NCI-H1694 treated with DMSO at 0.1 percent for 48 hours (cell line): ENCODE data around the gene EVI5L.

Experiments used
- DNase-seq: peaks from one replicate; lab custom pipeline; 2025; lab: John Stamatoyannopoulos, UW

Gene EVI5L

DNA sequence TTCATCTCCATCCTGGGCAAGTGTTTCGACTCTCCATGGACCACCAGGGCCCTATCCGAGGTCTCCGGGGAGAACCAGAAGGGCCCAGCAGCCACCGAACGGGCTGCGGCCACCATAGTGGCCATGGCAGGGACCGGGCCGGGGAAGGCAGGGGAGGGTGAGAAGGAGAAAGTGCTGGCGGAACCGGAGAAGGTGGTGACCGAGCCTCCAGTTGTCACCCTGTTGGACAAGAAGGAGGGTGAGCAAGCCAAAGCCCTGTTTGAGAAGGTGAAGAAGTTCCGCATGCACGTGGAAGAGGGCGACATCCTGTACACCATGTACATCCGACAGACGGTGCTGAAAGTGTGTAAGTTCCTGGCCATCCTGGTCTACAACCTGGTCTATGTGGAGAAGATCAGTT, 68.9 kb downstream of the EVI5L start:
- DNase-seq, result no peak

DNA sequence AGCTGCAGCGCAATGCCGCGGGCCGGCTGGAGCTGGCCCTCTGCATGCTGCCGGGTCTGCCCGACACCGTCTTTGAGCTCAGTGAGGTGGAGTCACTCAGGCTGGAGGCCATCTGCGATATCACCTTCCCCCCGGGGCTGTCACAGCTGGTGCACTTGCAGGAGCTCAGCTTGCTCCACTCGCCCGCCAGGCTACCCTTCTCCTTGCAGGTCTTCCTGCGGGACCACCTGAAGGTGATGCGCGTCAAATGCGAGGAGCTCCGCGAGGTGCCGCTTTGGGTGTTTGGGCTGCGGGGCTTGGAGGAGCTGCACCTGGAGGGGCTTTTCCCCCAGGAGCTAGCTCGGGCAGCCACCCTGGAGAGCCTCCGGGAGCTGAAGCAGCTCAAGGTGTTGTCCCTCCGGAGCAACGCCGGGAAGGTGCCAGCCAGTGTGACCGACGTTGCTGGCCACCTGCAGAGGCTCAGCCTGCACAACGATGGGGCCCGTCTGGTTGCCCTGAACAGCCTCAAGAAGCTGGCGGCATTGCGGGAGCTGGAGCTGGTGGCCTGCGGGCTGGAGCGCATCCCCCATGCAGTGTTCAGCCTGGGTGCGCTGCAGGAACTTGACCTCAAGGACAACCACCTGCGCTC, 69.8 kb downstream of the EVI5L start:
- DNase-seq, result no peak

DNA sequence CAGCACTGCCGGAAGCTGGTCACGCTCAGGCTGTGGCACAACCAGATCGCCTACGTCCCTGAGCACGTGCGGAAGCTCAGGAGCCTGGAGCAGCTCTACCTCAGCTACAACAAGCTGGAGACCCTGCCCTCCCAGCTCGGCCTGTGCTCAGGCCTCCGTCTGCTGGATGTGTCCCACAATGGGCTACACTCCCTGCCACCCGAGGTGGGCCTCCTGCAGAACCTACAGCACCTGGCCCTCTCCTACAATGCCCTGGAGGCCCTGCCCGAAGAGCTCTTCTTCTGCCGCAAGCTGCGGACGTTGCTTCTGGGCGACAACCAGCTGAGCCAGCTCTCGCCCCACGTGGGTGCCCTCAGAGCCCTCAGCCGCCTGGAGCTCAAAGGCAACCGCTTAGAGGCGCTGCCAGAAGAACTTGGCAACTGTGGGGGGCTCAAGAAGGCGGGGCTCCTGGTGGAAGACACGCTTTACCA, 70.4 kb downstream of the EVI5L start:
- no peak for DNase-seq

DNA sequence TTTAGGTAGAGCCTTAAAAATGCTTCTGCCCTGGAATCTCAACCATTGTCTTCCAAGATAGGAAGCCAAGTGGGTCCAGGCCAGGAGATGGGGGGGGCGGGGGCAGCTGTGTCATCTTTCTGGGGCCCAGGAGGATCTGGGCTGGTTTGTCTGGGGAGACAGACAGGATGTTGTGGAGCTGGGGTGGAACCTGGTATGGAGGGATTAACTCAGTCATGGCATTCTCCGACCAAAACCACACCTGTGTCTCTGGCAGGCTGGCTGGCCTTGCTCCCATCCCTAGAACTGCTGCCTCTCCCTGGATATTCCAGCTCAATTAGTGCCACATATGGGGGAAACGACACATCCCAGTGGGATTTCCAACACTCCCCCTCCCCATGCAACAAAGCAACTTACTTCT, 70.9 kb downstream of the EVI5L start:
- DNase-seq, result no peak

DNA sequence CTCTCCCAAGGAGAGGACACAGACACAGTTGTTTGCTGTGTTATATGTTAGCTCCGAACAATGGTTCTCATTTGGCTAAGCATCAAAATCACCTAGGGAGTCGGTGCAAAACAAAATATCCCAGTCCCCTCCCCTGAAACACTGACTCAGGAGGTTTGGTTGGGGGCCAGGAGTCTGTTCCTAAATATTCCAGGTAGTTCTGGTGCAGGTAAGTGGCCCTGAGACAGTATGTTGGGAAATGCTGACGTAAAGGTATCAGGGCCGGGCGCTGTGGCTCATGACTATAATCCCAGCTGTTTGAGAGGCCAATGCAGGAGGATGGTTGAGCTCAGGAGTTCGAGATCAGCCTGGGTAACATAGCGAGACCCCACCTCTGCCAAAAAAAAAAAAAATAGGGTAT, 71.3 kb downstream of the EVI5L start:
- no peak for DNase-seq

DNA sequence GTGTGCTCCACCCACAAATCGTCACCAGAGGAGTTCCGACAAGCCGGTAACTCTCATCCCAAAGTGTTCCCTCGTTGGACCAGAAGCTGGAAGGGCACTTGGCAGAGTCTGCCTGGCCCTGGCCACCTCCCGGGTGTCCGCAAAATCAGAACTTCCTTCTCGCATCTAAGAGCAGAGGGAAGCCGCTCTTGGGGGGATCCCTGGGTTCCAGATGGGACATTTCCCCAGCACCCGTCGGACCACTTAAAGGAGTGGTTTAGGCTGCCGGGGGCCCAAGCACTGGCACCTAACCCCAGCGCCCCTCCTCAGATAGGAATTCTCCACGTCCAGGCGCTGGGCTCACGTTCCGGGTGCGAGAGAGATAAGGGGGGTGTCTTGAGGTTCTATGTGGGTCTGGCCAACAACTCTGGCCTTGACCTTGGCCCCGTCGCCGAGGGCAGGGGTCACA, 72.8 kb downstream of the EVI5L start:
- DNase-seq, result no peak

DNA sequence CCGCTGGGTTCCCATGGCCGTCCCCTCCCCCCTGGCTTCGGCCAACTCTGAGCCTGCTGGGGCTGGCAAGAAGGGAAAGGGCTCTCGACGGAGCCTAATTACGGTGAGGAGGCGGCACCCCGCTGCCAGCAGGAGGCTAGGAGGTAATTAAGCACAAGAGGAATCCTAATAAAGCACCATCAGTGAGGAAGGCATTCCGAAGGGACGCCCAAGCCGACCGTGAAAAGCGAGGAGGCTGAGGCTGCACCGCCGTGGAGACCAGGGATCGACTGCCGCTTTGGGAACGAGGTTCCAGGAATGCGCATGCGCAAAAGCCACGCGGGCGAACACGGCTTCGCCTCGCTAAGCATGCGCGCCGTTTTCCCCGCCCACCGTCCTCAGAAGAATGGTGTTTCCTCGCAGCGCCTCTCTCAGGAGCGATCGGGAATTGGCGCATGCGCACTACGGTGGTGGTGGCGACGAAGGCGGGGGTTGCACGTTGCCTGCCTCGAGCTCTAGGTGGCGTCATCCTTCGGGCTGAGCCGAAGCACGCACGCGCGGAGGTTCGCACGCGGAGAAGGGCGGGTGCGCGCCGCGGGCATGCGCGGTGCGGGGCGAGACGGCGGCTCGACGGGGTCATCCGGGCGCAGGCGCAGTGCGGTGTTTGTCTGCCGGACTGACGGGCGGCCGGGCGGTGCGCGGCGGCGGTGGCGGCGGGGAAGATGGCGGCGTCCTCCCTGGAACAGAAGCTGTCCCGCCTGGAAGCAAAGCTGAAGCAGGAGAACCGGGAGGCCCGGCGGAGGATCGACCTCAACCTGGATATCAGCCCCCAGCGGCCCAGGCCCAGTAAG, 73.4 kb downstream of the EVI5L start, which contains the start of gene MAP2K7:
Gene MAP2K7 (plus strand): TSS at position 634 of the 830 bp plus-strand sequence. CDS start 68 bp downstream, at position 702.
- peak; percentile 94 for DNase-seq

DNA sequence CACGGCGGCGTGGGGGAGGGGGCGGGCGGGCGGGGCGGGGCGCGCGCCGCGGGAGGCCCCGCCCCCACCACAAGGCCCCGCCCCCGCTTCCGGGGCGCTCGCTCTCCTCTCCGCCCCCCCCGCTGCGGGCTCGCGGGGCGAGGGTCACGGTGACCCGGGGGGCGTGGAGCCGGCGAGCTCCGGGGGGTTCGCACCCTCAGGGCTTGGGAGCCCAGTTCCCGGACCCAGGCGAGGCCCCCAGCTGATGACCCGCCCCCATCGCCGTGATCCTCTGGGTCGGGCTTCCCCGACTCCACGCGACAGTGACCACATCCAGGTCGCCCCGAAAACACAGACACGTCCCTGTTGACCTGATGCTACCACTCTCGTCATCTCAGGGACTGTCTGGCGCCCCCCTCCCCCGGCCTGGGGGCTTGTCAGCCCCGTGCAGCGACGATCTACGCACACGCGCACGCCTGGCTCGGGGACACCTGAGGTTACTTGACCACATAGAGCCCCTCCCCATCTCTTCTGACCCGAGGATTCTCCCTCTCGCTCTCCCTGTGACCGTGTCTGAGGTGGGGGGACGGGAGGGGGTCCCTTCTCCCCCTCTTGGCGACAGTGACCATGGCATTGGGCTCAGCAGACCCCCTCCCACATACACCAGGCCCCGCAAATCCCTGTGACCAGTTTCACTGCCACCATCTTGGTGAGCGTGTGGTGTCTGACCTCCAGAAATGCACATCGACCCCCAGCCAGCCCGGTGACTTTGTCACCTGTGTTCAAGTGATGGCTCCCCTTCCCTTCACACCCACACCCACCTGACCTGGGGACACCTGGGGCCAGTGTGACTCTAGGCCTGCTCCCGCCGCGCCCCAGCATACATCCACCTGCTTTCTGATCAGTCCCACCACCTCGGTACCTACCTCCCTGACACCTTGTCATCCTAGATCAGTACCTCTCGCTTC, 74.3 kb downstream of the EVI5L start:
- no peak for DNase-seq

DNA sequence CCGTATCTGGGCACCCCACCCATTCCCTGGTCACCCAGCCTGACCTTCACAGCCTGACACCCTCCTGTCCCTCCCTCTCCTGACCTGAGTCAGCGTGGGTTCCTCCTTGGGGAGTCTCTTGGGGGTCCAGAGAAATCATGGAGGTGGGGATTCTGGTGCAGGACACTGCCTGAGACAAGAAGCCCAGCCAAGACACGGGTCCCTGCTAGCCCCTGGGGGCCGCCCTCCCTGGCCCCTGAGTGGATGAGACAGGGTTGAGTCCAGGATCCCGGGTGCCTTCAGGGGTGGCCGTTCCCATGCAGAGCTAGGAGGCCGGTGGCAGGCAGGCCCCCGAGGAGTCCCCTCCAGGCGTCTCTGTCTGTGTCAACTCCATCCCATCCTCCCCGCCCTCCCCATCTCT, 75.2 kb downstream of the EVI5L start:
- no peak for DNase-seq

DNA sequence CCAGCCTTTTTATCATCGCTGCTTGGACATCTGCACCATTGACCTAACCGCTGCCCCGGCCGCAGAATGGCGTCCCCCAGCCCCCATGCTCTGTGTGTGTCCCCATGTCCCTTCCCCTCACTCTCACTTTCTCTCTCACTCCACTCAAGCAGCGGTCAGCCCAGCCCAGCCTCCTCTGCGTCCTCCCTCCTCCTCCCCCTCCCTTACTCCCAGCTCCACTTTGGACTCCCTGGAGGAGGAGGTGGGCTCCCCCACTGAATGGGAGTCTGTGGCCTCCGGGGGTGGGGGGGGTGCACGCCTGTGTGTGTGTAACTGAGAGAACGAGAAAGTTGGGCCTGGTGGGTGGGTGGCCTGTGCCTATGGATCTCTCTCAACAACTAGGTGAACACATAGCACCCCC, 75.8 kb downstream of the EVI5L start:
- DNase-seq, result no peak

DNA sequence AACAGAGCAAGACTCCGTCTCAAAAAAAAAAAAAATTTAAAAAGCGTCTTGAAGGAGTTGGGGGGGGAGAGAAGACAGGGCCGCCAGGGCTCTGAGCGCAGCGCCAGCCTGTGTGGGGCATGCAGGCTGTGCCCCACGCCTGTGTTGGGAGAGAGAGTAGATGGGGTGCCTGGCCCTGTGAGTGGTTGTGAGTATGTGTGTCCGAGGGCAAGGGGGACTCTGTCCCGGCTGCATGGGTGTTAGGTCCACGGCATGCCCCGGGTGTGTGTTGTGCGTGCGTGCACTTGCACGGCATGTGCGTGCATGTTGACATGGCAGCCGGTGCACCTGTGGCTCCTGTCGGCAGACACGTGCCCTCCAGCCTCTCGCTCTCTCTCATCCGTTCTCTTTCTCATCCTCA, 77.1 kb downstream of the EVI5L start:
- no peak for DNase-seq

DNA sequence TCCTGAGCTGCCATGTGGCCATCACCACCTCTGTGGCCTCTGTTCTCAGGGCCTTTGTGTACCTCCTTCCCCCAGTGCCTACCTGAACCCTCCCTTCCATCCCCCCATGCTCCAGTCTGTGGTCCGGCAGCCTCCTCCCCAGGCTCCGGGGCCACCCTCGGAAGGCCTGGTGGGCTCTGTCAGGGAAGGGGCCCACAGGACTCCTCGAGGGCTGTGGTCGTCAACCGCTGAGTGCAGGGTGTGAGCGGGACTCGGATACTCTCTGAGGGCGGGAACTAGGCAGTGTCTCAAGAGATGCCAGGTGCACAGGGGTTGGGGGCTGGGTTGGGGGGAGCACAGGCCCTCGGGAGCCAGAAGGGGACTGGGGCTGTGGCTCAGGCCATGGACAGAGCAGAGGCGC, 77.5 kb downstream of the EVI5L start:
- no peak for DNase-seq

DNA sequence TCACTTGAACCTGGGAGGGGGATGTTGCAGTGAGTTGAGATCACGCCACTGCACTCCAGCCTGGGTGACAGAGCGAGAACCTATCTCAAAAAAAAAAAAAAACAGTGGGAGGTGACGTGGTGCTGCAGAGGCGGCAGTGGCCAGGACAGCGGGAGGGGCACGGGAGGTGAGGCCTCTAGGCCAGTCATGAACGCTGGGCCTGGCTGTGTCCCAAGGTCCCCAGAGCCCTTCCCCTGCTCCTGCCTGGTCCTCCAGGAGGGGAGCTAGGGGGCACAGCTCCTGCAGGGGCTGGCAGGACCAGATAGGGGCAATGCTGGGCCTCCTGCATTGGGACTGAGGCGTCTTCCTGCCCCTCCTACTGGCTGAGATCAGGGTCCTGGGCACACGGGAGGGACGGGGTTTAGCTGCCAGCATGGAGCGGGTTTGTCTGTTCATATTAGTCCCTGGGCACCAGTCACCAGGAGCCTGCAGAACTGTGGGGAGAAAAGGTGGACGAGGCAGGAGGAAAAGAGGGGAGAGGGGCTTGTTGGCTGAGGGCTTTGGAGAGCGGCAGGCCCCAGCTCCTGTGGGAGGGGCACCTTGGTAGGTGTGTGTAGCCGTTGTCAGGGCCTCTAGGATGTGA, 78.2 kb downstream of the EVI5L start:
- DNase-seq, result no peak

DNA sequence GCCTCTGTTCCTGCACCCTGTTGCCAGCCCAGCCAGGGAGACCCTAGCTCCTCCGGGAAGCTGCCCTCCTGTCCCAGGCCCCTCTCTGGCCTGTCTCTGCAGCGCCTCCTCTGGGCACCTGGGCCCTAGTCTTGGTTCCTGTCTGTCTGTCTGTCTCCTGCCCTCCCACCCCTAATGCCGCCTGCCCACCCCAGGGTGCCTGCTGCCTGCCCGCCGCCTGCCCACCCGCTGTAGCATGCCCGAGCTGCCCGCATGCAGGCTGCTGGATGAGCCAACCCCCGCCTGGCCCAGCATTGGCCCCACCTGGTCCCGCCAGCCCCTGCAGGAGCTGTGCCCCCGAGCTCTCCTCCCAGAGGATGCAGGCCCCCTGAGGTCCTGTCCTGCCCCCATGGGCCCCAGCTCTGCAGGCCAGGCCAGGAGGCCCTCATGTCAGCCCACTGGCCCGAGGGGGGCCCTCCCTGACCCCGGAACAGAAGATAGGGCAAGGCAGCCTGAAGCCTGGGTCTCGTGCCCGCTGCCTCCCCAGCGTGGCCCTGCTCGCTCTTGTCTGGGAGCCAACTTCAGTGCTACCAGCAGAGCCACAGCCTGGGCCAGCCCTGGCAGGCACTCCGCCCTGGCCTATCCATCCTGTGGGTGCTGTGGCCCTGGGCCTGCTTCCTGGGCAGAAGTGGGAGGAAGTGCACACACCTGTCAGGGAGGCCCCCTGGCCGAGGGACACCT, 78.9 kb downstream of the EVI5L start:
- DNase-seq, result no peak

DNA sequence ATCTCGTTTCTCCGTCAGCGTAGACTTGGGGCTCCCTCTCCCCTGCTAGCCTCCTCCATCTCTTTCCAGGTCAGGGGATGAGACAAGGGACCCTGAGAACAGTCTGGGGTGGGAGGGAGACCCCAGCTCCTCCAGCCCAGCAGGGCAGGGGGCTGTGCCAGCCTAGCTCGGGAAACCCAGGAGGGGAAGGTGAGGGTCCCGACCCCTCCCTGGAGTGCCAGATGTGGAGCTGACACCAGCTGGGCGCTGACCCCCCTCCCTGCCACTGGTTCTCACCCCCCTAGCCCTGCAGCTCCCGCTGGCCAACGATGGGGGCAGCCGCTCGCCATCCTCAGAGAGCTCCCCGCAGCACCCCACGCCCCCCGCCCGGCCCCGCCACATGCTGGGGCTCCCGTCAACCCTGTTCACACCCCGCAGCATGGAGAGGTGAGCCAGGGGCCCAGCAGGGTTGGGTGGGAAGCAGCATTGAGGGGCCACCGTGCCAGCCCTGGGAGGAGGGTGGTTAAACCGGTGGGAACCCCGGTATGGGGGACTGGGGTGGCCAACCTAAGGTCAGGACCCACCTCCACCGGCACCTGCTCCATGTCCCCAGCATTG, 79.6 kb downstream of the EVI5L start:
- DNase-seq, result no peak

DNA sequence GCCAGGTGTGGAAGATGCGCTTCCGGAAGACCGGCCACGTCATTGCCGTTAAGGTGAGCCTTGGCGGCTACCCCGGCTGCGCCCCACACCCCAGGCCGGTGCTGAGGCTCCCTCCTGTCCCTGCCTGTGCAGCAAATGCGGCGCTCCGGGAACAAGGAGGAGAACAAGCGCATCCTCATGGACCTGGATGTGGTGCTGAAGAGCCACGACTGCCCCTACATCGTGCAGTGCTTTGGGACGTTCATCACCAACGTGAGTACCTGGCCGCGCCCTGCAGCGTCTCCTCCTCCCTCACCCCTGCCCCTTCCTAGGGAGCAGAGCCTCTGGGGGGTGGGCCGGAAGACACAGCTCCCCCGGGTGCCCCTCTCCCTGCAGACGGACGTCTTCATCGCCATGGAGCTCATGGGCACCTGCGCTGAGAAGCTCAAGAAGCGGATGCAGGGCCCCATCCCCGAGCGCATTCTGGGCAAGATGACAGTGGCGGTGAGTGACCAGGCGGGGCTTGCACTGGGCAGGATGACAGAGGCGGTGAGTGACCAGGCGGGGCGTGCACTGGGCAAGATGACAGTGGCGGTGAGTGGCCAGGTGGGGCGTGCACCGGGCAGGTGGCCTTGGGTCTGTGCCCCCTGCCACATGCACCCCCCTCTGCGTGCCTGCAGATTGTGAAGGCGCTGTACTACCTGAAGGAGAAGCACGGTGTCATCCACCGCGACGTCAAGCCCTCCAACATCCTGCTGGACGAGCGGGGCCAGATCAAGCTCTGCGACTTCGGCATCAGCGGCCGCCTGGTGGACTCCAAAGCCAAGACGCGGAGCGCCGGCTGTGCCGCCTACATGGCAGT, 80.5 kb downstream of the EVI5L start:
- DNase-seq, result no peak

DNA sequence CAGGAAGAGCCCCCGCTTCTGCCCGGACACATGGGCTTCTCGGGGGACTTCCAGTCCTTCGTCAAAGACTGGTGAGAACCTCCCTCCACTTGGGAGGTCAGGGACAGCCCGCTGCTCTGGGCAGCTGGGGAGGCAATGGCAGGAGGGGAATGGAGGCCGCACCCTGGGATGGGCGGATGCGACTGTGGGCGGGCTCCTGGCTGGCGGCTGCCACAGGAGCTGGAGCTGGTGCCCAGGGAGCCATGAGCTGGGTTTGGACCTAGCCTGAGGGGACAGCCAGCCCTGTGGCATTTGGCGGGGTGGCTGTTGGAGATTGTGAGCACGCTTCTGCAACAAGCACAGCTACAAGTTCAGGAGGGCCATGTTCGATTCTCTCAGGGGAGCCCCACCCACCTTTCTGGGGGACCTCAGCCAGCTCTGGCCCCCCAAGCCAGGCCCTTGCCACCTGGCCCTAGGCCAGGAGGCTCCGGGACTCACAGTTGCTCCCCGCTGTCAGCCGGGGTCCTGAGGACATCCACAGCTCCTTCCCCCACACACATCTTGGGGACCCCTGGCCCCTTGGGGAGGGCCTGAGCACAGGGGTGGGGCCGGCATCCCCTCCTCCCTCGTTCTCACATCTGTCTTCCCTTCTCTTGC, 81.6 kb downstream of the EVI5L start:
- DNase-seq, result no peak

DNA sequence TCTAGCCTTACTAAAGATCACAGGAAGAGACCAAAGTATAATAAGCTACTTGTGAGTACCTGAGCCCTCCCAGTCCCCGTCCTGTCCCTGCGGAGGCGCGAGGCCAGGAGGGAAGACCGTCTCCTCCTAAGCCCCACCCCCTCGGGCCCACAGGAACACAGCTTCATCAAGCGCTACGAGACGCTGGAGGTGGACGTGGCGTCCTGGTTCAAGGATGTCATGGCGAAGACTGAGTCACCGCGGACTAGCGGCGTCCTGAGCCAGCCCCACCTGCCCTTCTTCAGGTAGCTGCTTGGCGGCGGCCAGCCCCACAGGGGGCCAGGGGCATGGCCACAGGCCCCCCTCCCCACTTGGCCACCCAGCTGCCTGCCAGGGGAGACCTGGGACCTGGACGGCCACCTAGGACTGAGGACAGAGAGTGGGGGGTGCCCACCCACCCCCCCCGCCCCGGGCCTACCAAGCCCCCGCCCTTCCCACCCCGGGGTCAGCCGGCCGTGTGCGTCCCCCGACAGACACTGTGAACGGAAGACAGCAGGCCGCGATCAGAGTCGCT, 82.2 kb downstream of the EVI5L start:
- no peak for DNase-seq
